ENCODE results near the gene FOXJ3. TPM values are rescaled to one million over a fixed set of nuclear protein-coding genes. Genes with fewer than 3 reads are reported as not detected.
A peak's percentile ranks its signal among the peaks of the same experiment; 100 is the strongest.
"Not testable (repeated sequence)": the region's sequence is repeated elsewhere in the genome, so short reads cannot be mapped to it uniquely, and the experiment has no call there.

Gene FOXJ3
- total and polyA plus RNA-seq, 8 donors, result 6.8 to 25.5 (median 20.2) TPM

- TF ChIP-seq CTCF (IDR thresholded peaks at IDR 0.05), result no peak
- FAIRE-seq (no peak), ATAC-seq (no peak), DNase-seq (no peak)
- Histone ChIP-seq H3K9me3 (no peaks in the 10 kb centered on the region), H3K4me3 (no peak overlapping the region), H3K27ac (no peak overlapping the region), H3K4me1 (peaks cover 10 to 27% (median 20%) of the 10 kb centered on the region in 3 donors), H3K36me3 (no peaks in the 10 kb centered on the region), H3K27me3 (no peaks in the 10 kb centered on the region)
- WGBS, 2 donors, result 74 to 76% methylated on average over 6 of the region's 6 CpGs
- intact Hi-C loops (cut with DNase I), result no loop called here
Observed at GRCh38 chr1:42210421-42211133, 124.5 kb downstream of the FOXJ3 start.

- no peaks in the 10 kb centered on the region for H3K27me3 ChIP-seq
- TF ChIP-seq CTCF (IDR thresholded peaks at IDR 0.05), result no peak
- no peaks in the 10 kb centered on the region for H3K36me3 ChIP-seq
- WGBS, 2 donors, result 89 to 93% methylated on average over 6 of the region's 6 CpGs
- peaks cover 2 to 19% (median 14%) of the 10 kb centered on the region in 3 donors for H3K4me1 ChIP-seq
- H3K27ac ChIP-seq, result no peak overlapping the region
- no peak overlapping the region for H3K4me3 ChIP-seq
- FAIRE-seq (no peak), DNase-seq (no peak), ATAC-seq (no peak)
- intact Hi-C loops (cut with DNase I), result no loop called here
- no peaks in the 10 kb centered on the region for H3K9me3 ChIP-seq
Observed at GRCh38 chr1:42209526-42210251, 125.3 kb downstream of the FOXJ3 start.

GRCh38 chr1:42206930-42207329 is 128.1 kb downstream of the FOXJ3 start:
- H3K4me1 ChIP-seq; ATAC-seq; intact Hi-C loops (cut with DNase I); FAIRE-seq; H3K27me3 ChIP-seq; H3K9me3 ChIP-seq; DNase-seq; H3K36me3 ChIP-seq; H3K4me3 ChIP-seq; H3K27ac ChIP-seq: not testable (repeated sequence)
- WGBS, 2 donors, result 100% methylated on average over 2 of the region's 2 CpGs

GRCh38 chr1:42206164-42206563 is 128.9 kb downstream of the FOXJ3 start:
- intact Hi-C loops (cut with DNase I), result no loop called here
- DNase-seq (no peak), FAIRE-seq (no peak), ATAC-seq (peak in 2 of 4 donors; percentile 44 to 53)
- H3K4me1 ChIP-seq, result peaks cover 0 to 3% (median 0%) of the 10 kb centered on the region in 3 donors
- WGBS, 2 donors, result 68 to 73% methylated on average over 3 of the region's 3 CpGs
- H3K9me3 ChIP-seq, result no peaks in the 10 kb centered on the region
- H3K4me3 ChIP-seq, result no peak overlapping the region
- H3K36me3 ChIP-seq, result no peaks in the 10 kb centered on the region
- no peak overlapping the region for H3K27ac ChIP-seq
- no peak for TF ChIP-seq CTCF (IDR thresholded peaks at IDR 0.05)
- no peaks in the 10 kb centered on the region for H3K27me3 ChIP-seq

- no peak overlapping the region for H3K27ac ChIP-seq
- TF ChIP-seq CTCF (IDR thresholded peaks at IDR 0.05), result no peak
- no peaks in the 10 kb centered on the region for H3K27me3 ChIP-seq
- H3K4me1 ChIP-seq, result peaks cover 0 to 3% (median 0%) of the 10 kb centered on the region in 3 donors
- H3K9me3 ChIP-seq, result no peaks in the 10 kb centered on the region
- H3K36me3 ChIP-seq, result peaks cover 0 to 6% (median 5%) of the 10 kb centered on the region in 3 donors
- no peak for ATAC-seq
- H3K4me3 ChIP-seq, result no peak overlapping the region
- no peak for FAIRE-seq
- intact Hi-C loops (cut with DNase I), result no loop called here
- DNase-seq, result no peak
Observed at GRCh38 chr1:42201986-42202385, 133.0 kb downstream of the FOXJ3 start.
